DMS 273 (cell line): ENCODE data around the gene GPHN.

Source experiments
- DNase-seq: peaks from one replicate; lab custom pipeline; 2025; ENCODE audit not compliant: unreplicated experiment; lab: John Stamatoyannopoulos, UW

Gene GPHN

GRCh38 chr14:66507722-66508546 lies at the start of gene GPHN:
Gene GPHN (plus strand): TSS chr14:66508147.
- peak; percentile 99 for DNase-seq

DNA sequence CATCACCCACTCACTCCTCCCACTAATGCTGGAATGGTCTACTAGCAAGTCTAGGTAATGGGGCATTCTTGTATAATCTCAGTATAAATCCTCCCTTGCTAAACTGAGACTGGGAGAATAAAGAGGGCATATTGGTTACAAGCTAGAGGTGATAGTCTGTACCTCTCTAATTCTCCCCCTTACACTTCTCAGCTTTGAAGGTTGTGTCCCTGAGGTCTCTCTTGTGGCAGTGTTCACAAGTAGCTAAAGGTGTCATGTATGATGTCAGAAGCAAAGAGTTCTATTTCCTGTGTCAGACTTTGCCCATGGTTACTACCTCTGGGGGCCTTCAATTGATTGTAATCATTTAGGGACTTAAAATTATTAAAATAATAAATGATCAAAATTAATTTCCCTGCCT lies 48.3 kb upstream of the GPHN start:
- DNase-seq: no peak

- DNase-seq: no peak
Observed at GRCh38 chr14:66464261-66464660, 43.7 kb upstream of the GPHN start.

DNA sequence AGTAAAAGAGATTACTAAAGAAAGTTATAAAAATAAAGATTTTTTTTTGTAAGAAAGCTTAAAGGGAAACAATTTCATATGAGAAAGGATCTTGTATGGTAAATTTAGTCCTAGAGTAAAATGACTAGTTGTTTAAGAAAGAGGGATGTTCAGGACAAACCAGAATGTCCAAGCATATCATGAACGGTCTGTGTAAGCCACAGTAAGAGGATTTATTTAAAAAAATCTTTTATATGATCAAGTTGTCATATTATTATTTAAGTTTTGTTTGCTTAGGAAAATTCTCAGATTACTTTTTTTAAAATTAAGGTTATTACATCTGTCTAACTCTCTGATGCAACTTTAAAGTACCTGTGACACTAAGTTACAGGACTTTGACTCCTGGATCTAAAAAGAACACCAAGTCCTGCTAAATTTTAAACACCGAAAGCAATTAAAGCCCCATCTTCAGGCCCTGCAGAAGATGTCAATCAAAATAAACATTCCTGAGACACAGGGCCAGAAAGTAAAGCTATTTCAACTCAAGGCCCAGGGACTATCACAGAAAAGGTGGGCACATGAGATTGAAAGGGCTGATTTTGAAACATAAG lies 39.1 kb upstream of the GPHN start:
- no peak for DNase-seq

DNA sequence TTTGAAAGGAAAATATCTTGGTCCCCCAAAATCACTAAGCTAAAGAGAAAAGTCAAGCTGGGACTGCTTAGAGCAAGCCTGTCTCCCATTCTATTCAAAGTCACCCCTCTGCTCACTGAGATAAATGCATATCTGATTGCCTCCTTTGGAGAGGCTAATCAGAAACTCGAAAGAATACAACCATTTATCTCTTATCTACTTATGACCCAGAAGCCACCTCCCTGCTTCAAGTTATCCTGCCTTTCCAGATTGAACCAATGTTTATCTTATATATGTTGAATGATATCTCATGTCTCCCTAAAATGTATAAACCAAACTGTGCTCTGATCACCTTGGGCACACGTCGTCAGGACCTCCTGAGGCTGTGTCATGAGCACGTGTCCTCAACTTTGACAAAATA lies 36.4 kb upstream of the GPHN start:
- DNase-seq: no peak

DNA sequence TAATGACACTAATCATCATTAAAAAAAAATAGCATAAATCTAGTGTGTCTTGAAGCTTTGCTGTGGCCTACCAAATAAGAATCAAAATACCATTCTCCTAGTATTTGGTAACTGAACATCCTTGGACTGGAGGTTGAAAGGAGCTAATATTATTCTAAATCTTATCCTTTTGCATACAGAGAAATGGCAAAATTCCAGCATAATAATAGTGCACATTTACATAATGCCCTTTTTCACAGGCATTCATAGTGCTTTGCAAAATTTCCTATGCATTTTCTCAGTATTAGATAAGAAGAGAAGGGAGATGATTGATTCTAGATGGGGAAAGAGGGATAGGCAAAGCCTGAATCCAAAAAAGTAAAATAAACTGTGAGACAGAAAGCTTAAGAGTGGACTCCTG lies 35.7 kb upstream of the GPHN start:
- no peak for DNase-seq

DNA sequence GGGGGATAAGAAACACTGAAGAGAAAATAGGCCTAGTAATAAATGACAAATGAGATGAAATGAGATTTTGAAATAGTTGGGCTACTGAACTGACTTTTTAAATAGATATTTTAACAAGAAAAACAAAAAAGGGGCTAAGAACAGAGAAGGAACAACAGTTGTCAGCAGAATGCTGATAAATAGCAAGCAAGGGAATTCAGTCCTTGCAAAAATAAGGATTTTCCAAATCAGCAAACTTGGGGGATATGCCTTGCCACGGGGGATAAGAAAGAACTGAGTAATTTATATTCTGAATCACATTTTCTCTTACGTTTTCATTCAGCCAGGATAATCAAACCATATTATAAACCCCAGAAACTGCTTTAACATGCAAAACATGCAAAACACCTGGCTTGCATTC lies 34.7 kb upstream of the GPHN start:
- no peak for DNase-seq

GRCh38 chr14:66476964-66477363 lies 31.0 kb upstream of the GPHN start:
- DNase-seq: peak; percentile 57

DNA sequence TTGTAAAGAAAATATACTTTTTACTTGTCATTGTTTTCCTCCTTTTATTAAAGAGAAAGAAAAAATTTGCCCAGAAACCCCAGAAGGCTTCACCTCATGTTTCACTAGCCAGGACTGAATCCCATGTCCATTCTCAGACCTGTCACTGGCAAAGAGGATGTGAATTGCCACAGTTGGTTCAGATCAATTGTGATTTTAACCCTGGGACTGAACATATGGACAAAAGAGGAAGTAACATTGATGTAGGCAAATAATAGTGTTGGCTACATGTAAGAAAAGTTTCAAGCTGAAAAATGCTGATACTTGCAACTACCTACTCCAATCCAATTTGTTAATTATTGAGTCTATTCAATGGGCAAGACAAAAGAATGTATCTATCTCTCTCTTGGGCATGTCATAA lies 30.4 kb upstream of the GPHN start:
- no peak for DNase-seq

DNA sequence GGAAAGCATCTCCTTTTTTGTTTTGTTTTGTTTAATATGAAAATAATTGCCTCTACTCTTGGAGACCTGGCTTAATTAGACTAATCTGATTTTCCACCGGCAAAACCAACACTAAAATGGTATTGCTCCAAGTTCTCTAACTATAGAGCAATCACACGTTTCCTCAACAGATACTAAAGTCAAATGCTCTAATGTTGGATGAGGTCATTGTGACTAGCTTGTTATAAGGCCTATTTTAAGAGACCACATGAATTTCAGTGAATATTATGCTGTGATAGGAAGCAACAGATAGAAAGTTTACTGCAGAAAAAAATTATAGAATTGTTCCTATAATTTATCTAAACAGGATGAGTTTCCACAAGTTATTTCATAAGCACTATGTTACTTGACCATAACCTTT lies 25.1 kb upstream of the GPHN start:
- DNase-seq: no peak

GRCh38 chr14:66483322-66483721 lies 24.6 kb upstream of the GPHN start:
- no peak for DNase-seq

GRCh38 chr14:66485029-66485428 lies 22.9 kb upstream of the GPHN start:
- DNase-seq: no peak

- no peak for DNase-seq
Observed at GRCh38 chr14:66485910-66486421, 22.0 kb upstream of the GPHN start, which contains the start of gene CCDC196. Gene CCDC196 (plus strand): TSS chr14:66486371. CDS start chr14:66486503, 132 bp downstream.

- no peak for DNase-seq
Observed at GRCh38 chr14:66487164-66487563, 20.8 kb upstream of the GPHN start.

DNA sequence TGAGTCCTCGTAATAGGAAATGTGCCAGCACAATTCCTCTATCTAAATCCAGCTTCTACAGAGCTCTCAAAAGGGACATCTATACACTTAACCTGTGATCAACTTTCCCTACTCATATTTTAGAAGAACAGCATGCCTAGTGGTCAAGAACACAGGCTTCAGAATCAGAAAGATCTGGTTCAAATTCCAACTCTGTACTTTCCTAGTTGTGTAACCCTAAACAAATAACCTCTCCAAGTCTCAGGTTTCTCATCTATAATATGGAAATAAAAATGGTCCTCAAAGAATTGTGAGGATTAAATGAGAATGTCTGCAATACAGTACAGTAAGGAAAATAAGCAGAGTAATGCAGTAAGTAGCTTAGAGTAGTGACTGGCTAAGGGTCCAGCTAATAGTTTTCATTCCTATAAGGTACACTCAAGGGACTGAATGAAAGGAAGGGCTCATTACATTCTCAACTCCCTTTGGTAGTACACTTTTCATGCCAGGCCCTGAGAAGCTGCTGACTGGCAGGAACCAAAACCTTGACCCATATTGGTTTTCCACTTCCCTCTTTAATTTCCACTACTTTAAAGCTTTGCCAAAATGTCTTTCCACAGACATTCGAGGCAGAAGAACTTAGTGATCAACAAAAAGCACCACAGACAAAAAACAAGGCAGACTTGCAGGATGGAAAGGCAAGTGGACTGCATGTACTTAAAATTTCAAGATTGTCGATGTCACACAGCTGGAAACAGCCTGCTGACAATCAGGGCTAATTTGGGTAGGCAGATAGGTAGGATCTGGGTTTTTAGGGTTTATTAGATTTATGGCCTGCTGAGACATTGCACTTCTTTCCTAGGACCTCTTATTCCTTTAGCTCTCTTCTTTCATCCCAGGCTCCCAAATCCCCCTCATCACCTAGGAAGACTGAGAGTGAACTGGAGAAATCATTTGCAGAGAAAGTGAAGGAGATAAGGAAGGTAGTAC lies 17.5 kb upstream of the GPHN start:
- DNase-seq: no peak

GRCh38 chr14:66493750-66494149 lies 14.2 kb upstream of the GPHN start:
- DNase-seq: no peak

- DNase-seq: peak; percentile 77
Observed at GRCh38 chr14:66495218-66496098, 12.5 kb upstream of the GPHN start.

DNA sequence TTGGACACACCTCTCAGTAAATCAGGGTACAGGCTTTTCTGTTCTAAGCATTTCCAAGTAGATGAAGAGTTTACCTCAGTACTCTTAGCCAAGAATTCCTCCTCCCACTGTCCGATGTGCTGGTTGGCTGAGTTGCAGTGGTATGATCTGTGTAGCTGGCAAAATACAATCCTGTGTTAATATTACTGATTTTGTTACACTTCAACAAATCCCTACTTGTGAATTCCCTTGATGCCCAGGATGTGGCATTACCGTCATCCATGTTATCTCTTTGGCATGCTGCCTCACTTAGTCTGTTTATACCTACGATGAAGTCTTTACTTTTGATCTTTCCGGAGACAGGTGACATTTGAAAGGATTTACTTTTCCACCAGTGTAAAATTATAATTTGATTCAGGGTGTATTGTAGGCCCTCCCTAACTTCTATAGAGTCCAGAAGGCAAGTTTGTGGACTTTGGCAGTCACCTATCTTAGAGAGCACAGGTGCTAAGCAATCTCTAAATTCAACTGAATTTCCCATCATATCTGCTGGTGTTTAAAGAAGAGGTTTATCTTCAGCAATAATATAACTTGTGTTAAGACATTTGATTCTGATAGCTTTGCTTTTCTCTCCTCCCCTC lies 11.6 kb upstream of the GPHN start:
- no peak for DNase-seq

GRCh38 chr14:66496911-66497310 lies 11.0 kb upstream of the GPHN start:
- DNase-seq: no peak

DNA sequence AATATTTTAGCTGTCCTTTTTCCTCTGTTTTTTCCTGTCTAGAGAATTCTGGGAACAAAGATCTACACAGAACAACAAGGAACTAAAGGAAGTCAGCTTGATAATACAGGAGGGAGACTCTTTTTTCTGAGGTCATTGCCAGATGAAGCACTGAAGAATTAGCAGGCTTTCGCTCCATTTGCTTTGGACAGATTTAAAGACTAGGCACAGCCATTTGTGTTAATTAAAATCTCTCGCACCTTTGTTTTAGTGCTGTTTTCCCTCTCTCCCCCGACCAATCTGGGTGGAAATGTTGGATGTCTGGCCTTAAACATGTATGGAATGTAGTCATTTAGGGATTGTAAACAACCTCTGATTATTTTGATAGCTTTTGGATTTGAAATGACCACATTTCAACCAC lies 9.6 kb upstream of the GPHN start:
- no peak for DNase-seq
